GM12892 (cell line): Measurements from ENCODE around the gene TMEM18.

Experiments
- POLR2A ChIP-seq: IDR thresholded peaks from 2 replicates; pipeline ENCODE4 v1.6.1; 2011; ENCODE audit warnings: low read depth, low read length, control low read depth
- POLR2AphosphoS5 ChIP-seq: IDR thresholded peaks from 2 replicates; pipeline ENCODE4 v1.6.1; 2011; ENCODE audit warnings: low read depth, low read length, control low read depth
- TAF1 ChIP-seq: IDR thresholded peaks from 2 replicates; pipeline ENCODE4 v1.6.1; 2011; ENCODE audit warnings: low read depth, mild to moderate bottlenecking, control low read depth, low read length, borderline replicate concordance

DNA sequence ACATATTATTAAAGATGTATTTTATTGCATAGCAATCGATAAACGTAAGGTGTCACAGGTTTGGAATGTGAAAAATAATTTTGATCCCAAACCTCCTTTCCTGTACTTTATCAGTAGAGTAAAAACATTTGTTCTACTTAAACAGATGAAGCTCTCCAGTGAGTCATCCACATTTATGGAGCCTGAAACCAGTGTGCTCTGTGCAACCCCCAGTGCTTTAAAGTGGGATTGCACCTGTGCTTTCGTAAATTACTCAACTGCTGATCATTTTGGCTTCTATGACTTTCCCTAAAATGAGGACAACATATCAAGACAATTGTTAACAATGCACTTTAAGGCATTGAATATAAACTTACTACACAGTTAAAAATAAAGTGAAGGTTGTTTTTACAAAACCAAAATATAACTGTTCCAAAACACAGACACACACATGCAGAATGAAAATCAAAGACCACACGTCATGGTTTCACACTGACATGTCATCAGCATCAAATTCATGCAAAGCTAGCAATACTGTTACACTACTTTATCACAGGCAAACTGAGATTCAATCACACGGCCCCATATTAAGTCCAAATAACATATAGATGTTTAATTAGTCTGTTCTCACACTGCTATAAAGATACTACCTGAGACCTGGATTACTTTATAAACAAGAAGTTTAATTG, 9.7 kb downstream of the TMEM18 start:
- TF ChIP-seq TAF1 (no peak), POLR2AphosphoS5 (no peak), POLR2A (no peak)
